Activated CD4-positive, alpha-beta T cell treated with anti-CD3 and anti-CD28 coated beads, Interleukin-2, amount 50 U/mL, for 4 hours (primary cell): ENCODE results near the gene CLDN22.
"Not testable (repeated sequence)": the region's sequence is repeated elsewhere in the genome, so short reads cannot be mapped to it uniquely, and the experiment has no call there.

Experiments
- DNase-seq, 2 experiments: peaks; one replicate each; pipeline ENCODE4 v3.0.0-alpha.2; 2020

The CLDN22 gene

GRCh38 chr4:183345261-183345660 lies 25.2 kb upstream of the CLDN22 start:
- DNase-seq = no peak

DNA sequence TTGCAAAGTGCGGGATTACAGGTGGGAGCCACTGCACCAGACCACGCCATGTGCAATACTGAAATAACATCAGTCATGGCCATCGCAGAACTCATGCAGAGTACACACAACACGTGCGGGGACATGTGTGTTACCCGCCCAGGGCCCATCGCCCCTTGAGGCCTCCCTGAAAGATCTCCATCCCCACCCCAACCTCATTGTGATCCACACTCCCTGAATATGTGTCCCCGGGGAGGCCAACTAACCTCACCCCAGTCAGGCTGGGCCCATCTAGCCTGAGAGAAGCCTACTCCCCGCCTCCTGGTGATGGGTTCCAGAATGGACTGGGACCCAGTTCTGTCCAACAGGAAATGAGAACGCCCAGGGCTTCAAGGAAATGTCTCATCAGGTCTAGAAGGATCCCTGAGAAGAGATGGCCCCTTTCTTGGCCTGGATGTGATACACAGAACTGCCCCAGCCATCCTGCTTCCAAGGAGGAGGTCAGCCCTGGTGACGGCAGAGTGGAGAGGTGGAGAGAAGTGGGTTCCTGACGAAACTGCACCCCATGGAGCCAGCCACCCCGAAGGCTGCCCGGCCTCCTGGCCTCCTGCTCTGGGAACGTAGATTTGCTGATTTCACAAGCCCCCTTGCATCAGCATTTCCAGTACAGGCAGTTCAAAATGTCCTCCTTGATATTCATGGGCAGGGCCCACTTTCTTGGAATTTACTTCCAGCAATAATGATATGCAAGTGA lies 24.6 kb upstream of the CLDN22 start:
- DNase-seq = no peak

- no peak for DNase-seq
These were observed 23.7 kb upstream of the CLDN22 start for GRCh38 chr4:183343730-183344129.

- DNase-seq = no peak
These were observed 22.8 kb upstream of the CLDN22 start for GRCh38 chr4:183342541-183343533.

DNA sequence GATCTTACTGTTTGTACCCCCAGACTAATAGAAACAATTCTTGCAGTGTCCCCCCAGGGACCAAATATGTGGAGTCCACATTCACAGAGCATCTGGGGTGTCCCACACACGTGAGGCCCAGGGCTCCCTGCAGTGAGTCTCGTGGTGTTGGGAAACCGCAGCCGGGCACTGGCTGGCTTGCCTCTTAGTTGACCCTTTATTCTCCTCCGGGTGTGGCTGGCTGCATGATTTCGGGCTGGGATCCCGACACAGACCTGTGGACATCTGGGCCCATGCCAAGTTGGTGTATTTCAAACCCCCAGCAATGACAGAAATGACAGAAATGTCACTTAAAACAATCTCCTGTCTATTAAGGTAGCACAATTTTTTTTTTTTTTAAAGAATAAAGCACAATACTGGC lies 17.8 kb upstream of the CLDN22 start:
- no peak for DNase-seq

DNA sequence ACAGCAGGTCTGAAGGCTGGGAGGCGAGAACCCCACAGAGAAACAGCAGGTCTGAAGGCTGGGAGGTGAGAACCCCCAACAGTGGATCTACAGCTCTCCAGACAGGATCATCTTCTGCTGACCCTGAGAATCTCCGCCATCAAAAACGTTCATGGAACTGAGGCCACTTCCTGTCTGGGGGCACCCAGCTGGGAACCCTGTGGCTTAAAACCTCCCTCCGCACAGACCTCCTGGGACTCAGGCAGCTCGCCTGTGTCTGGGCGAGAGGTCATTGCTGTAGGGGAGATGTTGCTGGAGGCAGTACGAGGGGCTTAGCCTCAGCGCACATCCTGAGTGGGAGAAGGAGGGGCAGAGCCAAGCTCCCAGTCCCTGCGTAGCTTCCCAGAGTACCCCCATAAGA lies 17.3 kb upstream of the CLDN22 start:
- no peak for DNase-seq

GRCh38 chr4:183335369-183335940 lies 15.4 kb upstream of the CLDN22 start:
- no peak for DNase-seq

- no peak for DNase-seq
These were observed 13.9 kb upstream of the CLDN22 start for GRCh38 chr4:183333983-183334382.

DNA sequence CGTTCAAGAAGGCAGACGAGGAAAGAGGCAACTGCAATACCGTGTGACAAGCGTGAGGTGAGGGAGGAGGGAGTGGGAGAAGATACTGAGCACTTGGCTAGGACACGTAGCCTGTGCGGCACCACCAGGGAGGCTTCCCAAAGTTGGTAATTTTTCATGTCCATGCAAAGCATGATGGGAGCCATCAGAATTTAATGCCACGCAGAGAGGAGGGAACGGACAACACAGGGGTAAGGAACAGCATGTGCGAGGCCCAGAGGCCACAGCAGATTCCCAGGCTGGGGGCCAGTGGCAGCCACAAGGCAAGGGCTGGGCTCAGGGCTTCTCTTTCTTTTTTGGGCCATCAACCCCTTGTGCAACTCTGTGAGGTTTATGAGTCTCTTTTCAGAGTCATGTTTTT lies 13.1 kb upstream of the CLDN22 start:
- DNase-seq = no peak

- no peak for DNase-seq
These were observed 12.4 kb upstream of the CLDN22 start for GRCh38 chr4:183332447-183332846.

GRCh38 chr4:183330841-183331240 lies 10.8 kb upstream of the CLDN22 start:
- no peak for DNase-seq

DNA sequence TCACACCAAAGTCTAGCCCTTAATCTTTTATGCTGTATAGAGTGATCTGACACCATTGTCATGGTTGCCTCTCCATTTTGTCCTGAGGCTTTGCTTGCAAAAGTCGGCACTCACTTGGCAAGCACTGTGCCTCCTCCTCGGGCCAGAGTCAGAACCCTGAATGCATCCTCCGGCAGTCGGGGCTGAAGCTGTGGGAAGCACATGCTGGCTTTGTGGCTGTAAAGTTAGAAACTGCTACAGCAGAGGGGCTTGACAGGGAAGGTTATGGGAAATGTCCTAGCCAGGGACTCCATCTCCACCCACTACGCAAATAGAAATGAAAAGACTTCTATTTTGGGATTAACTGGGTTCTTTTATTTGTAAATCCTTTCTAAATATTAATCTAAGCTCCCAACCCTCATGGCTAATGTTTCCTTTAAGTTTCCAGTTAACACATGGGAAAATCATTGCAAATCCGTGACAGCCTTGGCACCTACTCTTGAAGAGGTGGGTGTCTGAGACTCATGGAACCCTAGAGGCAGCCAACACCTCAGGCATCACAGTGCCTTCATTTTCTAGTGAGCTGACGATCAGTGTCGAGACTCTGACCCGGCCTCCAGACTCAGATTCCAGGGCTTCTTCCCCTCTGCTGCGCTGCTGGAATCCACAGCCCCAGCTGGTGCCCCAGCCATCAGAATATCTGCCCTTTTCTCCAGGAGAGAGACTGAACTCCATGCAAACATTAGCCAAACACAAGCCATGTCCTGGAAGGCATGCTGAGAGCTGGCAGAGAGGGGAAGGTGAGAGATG lies 10.1 kb upstream of the CLDN22 start:
- DNase-seq = no peak

DNA sequence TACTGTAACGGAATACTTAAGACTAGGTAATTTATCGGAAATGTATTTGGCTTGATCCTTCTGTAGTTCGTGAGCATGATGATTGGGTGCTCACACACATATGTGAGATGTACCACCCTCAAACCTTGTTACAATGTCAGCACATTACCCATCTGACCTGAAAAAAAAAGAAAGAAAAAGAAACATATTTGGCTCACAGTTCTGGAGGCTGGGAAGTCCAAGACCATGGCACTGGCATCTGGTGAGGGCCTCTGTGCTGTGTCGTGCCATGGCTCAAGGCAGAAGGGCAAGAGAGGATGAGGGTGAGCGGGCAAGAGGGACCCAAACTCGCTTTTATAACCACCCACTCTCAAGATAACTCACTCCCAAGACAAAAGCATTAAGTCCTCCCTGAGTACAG lies 9.2 kb upstream of the CLDN22 start:
- DNase-seq = no peak

GRCh38 chr4:183328832-183329231 lies 8.8 kb upstream of the CLDN22 start:
- DNase-seq = no peak

- DNase-seq = no peak
These were observed 7.8 kb upstream of the CLDN22 start for GRCh38 chr4:183327827-183328226.

GRCh38 chr4:183326853-183327252 lies 6.8 kb upstream of the CLDN22 start:
- DNase-seq = no peak

DNA sequence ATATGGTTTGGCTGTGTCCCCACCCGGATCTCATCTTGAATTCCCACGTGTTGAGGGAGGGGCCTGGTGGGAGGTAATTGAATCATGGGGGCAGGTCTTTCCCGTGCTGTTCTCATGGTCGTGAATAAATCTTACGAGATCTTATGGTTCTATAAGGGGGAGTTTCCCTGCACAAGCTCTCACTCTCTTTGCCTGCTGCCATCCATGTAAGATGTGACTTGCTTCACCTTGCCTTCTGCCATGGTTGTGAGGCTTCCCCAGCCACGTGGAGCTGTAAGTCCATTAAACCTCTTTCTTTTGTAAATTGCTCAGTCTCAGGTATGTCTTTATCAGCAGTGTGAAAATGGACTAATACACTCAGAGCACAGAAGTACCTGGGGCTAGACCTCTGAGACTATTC lies 6.3 kb upstream of the CLDN22 start:
- DNase-seq = not testable (repeated sequence)

GRCh38 chr4:183324619-183325018 lies 4.5 kb upstream of the CLDN22 start:
- DNase-seq = no peak

DNA sequence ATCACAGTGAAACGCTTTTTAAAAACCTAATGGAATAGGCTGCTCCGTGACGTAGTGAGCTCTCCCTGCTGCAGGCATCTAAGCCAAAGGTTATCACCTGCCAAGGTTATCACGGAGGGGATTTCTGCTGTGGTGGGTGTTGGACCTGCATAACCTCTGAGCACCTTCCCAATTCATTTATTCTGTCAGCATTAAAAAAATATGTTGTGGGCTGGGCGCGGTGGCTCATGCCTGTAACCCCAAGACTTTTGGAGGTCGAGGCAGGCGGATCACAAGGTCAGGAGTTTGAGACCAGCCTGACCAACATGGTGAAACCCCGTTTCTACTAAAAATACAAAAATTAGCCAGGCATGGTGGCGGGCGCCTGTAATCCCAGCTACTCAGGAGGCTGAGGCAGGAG lies 4.0 kb upstream of the CLDN22 start:
- DNase-seq = not testable (repeated sequence)

GRCh38 chr4:183323295-183323694 lies 3.2 kb upstream of the CLDN22 start:
- DNase-seq = no peak

DNA sequence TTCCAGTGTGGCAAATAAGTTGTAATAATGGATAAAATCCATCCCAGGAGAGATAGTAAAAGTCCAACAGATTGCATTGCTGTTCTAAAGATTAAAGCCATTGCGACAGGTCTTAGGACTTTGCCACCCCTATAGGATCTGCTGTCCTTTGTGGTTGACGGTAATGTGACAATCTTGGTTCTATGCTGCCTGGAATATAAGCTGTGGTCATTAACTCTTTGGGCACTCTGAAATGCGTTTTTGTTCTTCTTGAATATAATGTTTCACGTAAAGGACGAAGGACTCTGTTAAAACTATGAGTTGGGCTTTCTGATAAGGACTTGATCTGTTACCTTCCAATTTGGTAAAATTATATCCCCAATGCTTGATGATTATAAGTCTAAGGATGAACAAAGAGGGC lies 2.2 kb upstream of the CLDN22 start, which contains the start of gene CLDN24:
CLDN24 (minus strand) TSS at position 101 of the 400 bp plus-strand sequence; CDS start at position 101, 0 bp downstream.
- DNase-seq = no peak

- DNase-seq = no peak
These were observed 1.4 kb upstream of the CLDN22 start for GRCh38 chr4:183321516-183321915.

DNA sequence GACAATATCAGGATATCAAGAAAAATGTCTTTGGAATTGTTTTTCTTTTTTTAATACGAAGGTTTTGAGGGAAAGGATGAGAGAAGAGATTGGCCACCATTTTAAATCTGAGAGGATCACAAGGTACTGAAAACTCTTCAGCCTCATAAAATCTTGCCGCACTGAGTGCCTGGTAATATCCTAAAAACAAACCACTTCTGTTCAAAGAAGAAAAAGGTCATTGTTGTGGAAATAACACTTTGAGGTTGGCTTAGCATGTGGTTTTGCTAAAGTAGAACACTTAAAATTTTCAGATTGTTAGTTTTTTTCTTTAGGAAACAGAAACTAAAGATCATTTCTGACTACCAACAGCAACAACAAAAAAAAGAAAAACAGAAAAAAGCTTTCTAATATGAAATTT lies 1.0 kb upstream of the CLDN22 start:
- DNase-seq = no peak
